ENCODE data around the gene ARHGAP30. TPM values are rescaled to one million over a fixed set of nuclear protein-coding genes. Genes with fewer than 3 reads are reported as not detected.
A peak's percentile ranks its signal among the peaks of the same experiment; 100 is the strongest.

Gene ARHGAP30
- total and polyA plus RNA-seq, 7 experiments from 2014 or later = 128 to 291 (median 235) TPM

DNA sequence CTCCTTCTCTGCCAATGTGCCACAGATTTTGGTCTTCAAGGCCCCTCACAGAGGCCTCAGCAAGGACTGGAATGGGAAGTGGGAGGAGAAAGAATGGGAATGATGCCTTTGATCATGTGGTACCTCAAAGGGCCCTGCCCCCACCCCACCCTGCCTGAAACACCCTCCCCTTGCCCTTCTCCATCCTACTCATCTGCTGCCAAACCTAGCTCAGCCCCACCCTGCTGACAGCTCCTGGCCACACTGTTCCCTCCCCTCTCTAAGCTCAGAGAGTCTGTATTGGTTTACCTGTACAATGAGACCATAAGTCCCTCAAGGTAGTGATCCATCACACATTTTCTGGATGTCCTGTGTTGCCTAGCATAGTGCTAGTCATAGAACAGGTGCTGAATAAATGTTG is 6.7 kb upstream of the ARHGAP30 start:
- Histone ChIP-seq H3K27me3 (ENCODE audit: control insufficient read depth in 2 of 2, insufficient read depth in 2 of 2, low read length in 2 of 2) (no peaks in the 10 kb centered on the region), H3K36me3 (ENCODE audit: control insufficient read depth in 2 of 3, insufficient read depth in 3 of 3, low read length in 3 of 3) (no peaks in the 10 kb centered on the region), H3K4me3 (ENCODE audit: low read length) (no peak overlapping the region), H3K27ac (ENCODE audit: low read depth, low read length) (no peak overlapping the region), H3K4me1 (ENCODE audit: control insufficient read depth in 2 of 2, insufficient read depth in 2 of 2, low read length in 2 of 2) (peaks cover 0 to 7% of the 10 kb centered on the region in 2 donors), H3K9me3 (ENCODE audit: control insufficient read depth in 2 of 3, low read length in 3 of 3) (no peaks in the 10 kb centered on the region)
- Mint-ChIP-seq H3K36me3 (no peaks in the 10 kb centered on the region), H3K27me3 (no peaks in the 10 kb centered on the region), H3K4me1 (peaks cover 6 to 19% (median 13%) of the 10 kb centered on the region in 7 donors), H3K4me3 (no peak overlapping the region), H3K9me3 (peaks cover 0 to 1% (median 0%) of the 10 kb centered on the region in 11 donors), H3K27ac (no peak overlapping the region)
- ChIA-PET CTCF (interaction anchor here (0.8 to 1.3 kb wide), 2 partner anchors 11 to 20 kb away, joined by 3 read pairs; no protein-coding TSS in a partner anchor), POLR2A (interaction anchor here (1.2 kb wide), 1 partner anchor 26 kb away, joined by 6 read pairs; no protein-coding TSS in a partner anchor)
- DNase-seq (no peak), ATAC-seq (no peak)
- intact Hi-C loops (cut with micrococcal nuclease) = no loop called here

DNA sequence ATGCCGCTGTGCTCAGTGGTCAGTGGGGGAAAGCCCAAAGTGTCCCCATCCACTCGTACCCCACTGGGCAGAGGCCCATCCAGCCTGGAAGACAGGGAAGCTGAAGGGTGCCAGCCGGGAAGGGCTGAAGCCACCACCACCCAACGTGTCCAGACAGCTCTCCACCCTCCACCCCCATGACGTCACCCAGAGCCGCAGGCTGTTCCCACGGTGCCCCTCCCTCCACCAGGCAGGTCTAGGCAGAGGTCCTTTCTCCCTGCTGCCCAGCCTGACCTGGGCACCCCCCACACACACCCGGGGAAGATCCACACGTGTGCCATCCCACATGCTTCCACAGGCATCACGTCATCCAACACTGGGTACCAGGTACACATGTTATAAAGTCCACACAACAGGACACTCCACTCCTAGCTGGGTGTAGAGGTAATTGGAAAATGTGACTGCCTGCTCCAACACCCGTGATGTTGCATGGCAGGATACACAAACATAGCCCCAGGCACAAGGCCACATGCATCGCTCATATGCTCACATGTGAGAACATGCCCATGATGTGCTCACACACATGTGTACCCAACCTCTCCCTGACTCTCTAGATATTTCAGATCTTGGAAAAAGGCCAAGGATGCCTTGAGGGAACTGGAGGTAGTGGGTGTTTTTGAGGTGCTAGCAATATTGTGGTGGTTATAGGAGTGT is 5.1 kb upstream of the ARHGAP30 start:
- Mint-ChIP-seq H3K9me3 (peaks cover 0 to 1% (median 0%) of the 10 kb centered on the region in 11 donors), H3K36me3 (no peaks in the 10 kb centered on the region), H3K27ac (peak overlapping the region in 2 of 9 donors; percentile 14 to 38), H3K4me1 (peaks cover 11 to 32% (median 29%) of the 10 kb centered on the region in 7 donors), H3K4me3 (no peak overlapping the region), H3K27me3 (no peaks in the 10 kb centered on the region)
- H3K4me3 ChIP-seq (ENCODE audit: low read length) = no peak overlapping the region
- intact Hi-C loops (cut with micrococcal nuclease) = no loop called here
- ATAC-seq (no peak), DNase-seq (no peak)
- H3K9me3 ChIP-seq (ENCODE audit: control insufficient read depth in 2 of 3, low read length in 3 of 3) = no peaks in the 10 kb centered on the region
- no peak overlapping the region for H3K27ac ChIP-seq (ENCODE audit: low read depth, low read length)
- POLR2A ChIA-PET = interaction anchor here (0.8 to 10.9 kb wide), 2 partner anchors 23 to 30 kb away, joined by 3 to 377 read pairs; partner anchors contain the start of genes KLHDC9, TSTD1 and USF1
- peaks cover 9 to 23% of the 10 kb centered on the region in 2 donors for H3K4me1 ChIP-seq (ENCODE audit: control insufficient read depth in 2 of 2, insufficient read depth in 2 of 2, low read length in 2 of 2)
- no peaks in the 10 kb centered on the region for H3K36me3 ChIP-seq (ENCODE audit: control insufficient read depth in 2 of 3, insufficient read depth in 3 of 3, low read length in 3 of 3)
- CTCF ChIA-PET = interaction anchor here (0.9 kb wide), 1 partner anchor 42 kb away, joined by 3 read pairs; no protein-coding TSS in a partner anchor
- no peaks in the 10 kb centered on the region for H3K27me3 ChIP-seq (ENCODE audit: control insufficient read depth in 2 of 2, insufficient read depth in 2 of 2, low read length in 2 of 2)

DNA sequence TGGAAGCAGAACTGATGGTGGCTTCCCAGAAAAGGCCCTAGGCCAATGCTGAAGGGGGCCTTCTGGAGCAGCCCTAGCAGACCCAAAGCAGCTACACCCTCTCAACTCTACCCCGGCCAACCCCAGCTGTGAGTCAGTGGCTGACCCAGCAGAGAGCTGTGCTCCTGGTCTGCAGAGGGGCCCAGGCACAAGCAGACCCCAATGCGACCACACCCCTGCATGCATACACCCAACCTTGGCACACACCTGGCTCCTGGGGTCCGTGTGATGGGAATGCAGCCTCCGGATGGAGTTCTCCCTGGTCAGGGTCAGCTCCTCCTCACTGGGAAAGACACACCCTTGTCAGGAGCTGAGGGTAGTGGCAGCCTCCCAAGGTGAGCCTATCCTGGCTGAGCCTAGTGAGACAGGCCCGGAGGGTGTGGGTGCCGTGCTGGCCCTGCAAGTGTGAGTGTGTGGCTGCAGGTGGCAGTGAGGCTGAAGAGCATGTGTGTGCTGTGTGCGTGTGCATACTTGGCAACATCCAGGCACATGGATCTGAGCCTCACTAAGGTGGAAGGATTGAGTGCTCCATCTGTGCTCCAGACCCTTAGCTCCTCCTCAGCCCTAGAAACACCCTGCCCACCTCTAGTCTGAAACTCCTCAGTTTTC is 3.9 kb upstream of the ARHGAP30 start:
- Mint-ChIP-seq H3K9me3 (peaks cover 0 to 1% (median 0%) of the 10 kb centered on the region in 11 donors), H3K27ac (peak overlapping the region in 4 of 9 donors; percentile 25 to 94 (median 46)), H3K4me3 (no peak overlapping the region), H3K36me3 (peaks cover 0 to 10% (median 0%) of the 10 kb centered on the region in 5 donors), H3K4me1 (peaks cover 11 to 34% (median 30%) of the 10 kb centered on the region in 7 donors), H3K27me3 (no peaks in the 10 kb centered on the region)
- ChIA-PET CTCF (interaction anchor here (0.6 to 6.7 kb wide), 5 partner anchors 8 to 275 kb away, joined by 3 to 120 read pairs (median 4); partner anchors contain the start of gene KLHDC9), POLR2A (interaction anchor here (10.9 kb wide), 1 partner anchor 29 kb away, joined by 377 read pairs; the partner anchor contains the start of genes TSTD1 and USF1)
- Histone ChIP-seq H3K9me3 (ENCODE audit: control insufficient read depth in 2 of 3, low read length in 3 of 3) (no peaks in the 10 kb centered on the region), H3K27me3 (ENCODE audit: control insufficient read depth in 2 of 2, insufficient read depth in 2 of 2, low read length in 2 of 2) (no peaks in the 10 kb centered on the region), H3K36me3 (ENCODE audit: control insufficient read depth in 2 of 3, insufficient read depth in 3 of 3, low read length in 3 of 3) (peaks cover 0 to 8% (median 0%) of the 10 kb centered on the region in 3 experiments), H3K4me3 (ENCODE audit: low read length) (no peak overlapping the region), H3K27ac (ENCODE audit: low read depth, low read length) (no peak overlapping the region), H3K4me1 (ENCODE audit: control insufficient read depth in 2 of 2, insufficient read depth in 2 of 2, low read length in 2 of 2) (peaks cover 10 to 23% of the 10 kb centered on the region in 2 donors)
- DNase-seq (no peak), ATAC-seq (no peak)
- intact Hi-C loops (cut with micrococcal nuclease) = no loop called here

DNA sequence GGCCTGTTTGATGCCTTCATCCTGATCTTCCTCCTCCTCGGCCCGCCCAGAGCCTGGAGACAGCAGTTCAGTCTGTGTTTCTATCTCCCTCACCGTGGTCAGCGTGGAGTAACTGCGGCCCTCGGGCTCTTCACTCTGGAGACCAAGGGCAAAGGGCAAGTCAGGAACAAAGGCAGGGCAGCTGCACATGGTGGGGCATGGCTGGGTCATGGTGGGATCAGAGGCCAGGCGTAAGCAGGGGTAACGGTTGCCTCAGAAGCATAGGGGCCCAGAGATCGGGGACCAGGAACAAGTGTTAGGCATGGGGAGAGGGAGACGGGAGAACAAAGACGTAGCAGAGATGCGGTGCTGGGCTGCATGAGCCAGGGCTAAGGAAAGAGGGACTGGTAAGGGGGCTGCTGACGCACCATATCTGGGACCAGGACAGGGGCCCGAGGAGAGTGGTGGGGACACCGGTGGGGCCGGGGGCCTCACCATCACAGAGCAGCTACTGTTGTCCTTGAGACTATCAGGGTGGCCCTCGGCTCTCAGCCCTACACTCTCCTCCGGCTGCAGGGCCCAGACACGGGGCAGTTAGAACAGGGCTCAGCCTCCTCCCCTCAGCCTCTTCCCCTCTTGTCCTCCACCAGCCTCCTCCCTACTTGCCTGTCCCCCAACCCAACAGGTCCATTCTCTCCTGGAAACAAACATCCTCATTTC is 3.2 kb upstream of the ARHGAP30 start:
- peaks cover 0 to 8% (median 0%) of the 10 kb centered on the region in 3 experiments for H3K36me3 ChIP-seq (ENCODE audit: control insufficient read depth in 2 of 3, insufficient read depth in 3 of 3, low read length in 3 of 3)
- no peak for DNase-seq
- intact Hi-C loops (cut with micrococcal nuclease) = no loop called here
- Mint-ChIP-seq H3K36me3 (peaks cover 0 to 17% (median 2%) of the 10 kb centered on the region in 5 donors), H3K4me1 (peaks cover 12 to 39% (median 34%) of the 10 kb centered on the region in 7 donors), H3K4me3 (no peak overlapping the region), H3K27me3 (no peaks in the 10 kb centered on the region), H3K27ac (peak overlapping the region in 5 of 9 donors; percentile 25 to 95 (median 65)), H3K9me3 (peaks cover 0 to 1% (median 0%) of the 10 kb centered on the region in 11 donors)
- peaks cover 10 to 25% of the 10 kb centered on the region in 2 donors for H3K4me1 ChIP-seq (ENCODE audit: control insufficient read depth in 2 of 2, insufficient read depth in 2 of 2, low read length in 2 of 2)
- no peaks in the 10 kb centered on the region for H3K9me3 ChIP-seq (ENCODE audit: control insufficient read depth in 2 of 3, low read length in 3 of 3)
- H3K27ac ChIP-seq (ENCODE audit: low read depth, low read length) = no peak overlapping the region
- ChIA-PET CTCF (interaction anchor here (0.6 to 6.7 kb wide), 7 partner anchors 7 to 32 kb away, joined by 3 to 120 read pairs (median 4); partner anchors contain the start of genes KLHDC9, NECTIN4, TSTD1 and USF1), POLR2A (interaction anchor here (1.1 to 10.9 kb wide), 2 partner anchors 24 to 28 kb away, joined by 3 to 377 read pairs; partner anchors contain the start of genes TSTD1 and USF1)
- ATAC-seq = no peak
- H3K4me3 ChIP-seq (ENCODE audit: low read length) = no peak overlapping the region
- no peaks in the 10 kb centered on the region for H3K27me3 ChIP-seq (ENCODE audit: control insufficient read depth in 2 of 2, insufficient read depth in 2 of 2, low read length in 2 of 2)

DNA sequence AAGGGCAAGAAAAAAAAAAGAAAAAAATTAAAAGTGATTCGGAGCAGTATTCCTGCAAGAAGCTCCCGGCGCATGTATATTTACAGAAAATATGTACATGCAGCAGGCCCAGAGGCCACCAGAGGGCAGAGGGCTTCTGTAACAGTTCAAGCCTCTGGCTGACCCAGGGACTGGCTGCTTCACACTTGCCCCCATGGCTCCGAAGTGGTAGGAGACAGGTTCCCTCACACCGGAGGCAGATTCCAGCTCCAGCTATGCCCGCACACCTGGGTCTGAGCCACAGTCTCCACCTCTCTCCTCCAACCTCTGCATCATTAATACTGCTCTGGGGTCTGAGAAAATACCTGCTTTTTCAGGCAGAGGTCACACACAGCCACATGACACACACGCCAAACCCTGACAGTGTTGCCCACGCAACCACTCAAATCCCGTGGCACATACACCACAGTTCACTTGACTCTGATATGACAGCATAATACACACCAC is 2.2 kb upstream of the ARHGAP30 start:
- no peak overlapping the region for H3K27ac ChIP-seq (ENCODE audit: low read depth, low read length)
- intact Hi-C loops (cut with micrococcal nuclease) = loop anchor here in 1 of 2 donors (1.0 kb wide), 1 partner anchor 67 kb away; no protein-coding TSS in a partner anchor
- POLR2A ChIA-PET = interaction anchor here (0.5 to 10.9 kb wide), 6 partner anchors 16 to 237 kb away, joined by 3 to 377 read pairs (median 20); partner anchors contain the start of genes DEDD, KLHDC9, TSTD1 and USF1
- peaks cover 0 to 8% (median 0%) of the 10 kb centered on the region in 3 experiments for H3K36me3 ChIP-seq (ENCODE audit: control insufficient read depth in 2 of 3, insufficient read depth in 3 of 3, low read length in 3 of 3)
- Mint-ChIP-seq H3K27me3 (no peaks in the 10 kb centered on the region), H3K9me3 (peaks cover 0 to 1% (median 0%) of the 10 kb centered on the region in 11 donors), H3K36me3 (peaks cover 3 to 25% (median 6%) of the 10 kb centered on the region in 5 donors), H3K27ac (peak overlapping the region; percentile 27 to 99 (median 91)), H3K4me3 (peak overlapping the region in 4 of 10 donors; percentile 11 to 46 (median 19)), H3K4me1 (peaks cover 21 to 47% (median 42%) of the 10 kb centered on the region in 7 donors)
- no peaks in the 10 kb centered on the region for H3K9me3 ChIP-seq (ENCODE audit: control insufficient read depth in 2 of 3, low read length in 3 of 3)
- H3K4me1 ChIP-seq (ENCODE audit: control insufficient read depth in 2 of 2, insufficient read depth in 2 of 2, low read length in 2 of 2) = peaks cover 19 to 31% of the 10 kb centered on the region in 2 donors
- ATAC-seq = no peak
- no peaks in the 10 kb centered on the region for H3K27me3 ChIP-seq (ENCODE audit: control insufficient read depth in 2 of 2, insufficient read depth in 2 of 2, low read length in 2 of 2)
- CTCF ChIA-PET = interaction anchor here (0.7 to 6.7 kb wide), 4 partner anchors 26 to 105 kb away, joined by 3 to 120 read pairs (median 39); partner anchors contain the start of genes KLHDC9, TSTD1 and USF1
- no peak overlapping the region for H3K4me3 ChIP-seq (ENCODE audit: low read length)
- peak; percentile 18 to 50 (median 43) for DNase-seq

Data from naive thymus-derived CD4-positive, alpha-beta T cell (primary cell).